ENCODE data around the gene OOEP. TPM values are rescaled to one million over a fixed set of nuclear protein-coding genes. Genes with fewer than 3 reads are reported as not detected.

The OOEP gene
- total and polyA plus RNA-seq, 2 donors (not counting 1 experiment from before 2014, with no cell fraction given), result 0.08 to 0.17 TPM

DNA sequence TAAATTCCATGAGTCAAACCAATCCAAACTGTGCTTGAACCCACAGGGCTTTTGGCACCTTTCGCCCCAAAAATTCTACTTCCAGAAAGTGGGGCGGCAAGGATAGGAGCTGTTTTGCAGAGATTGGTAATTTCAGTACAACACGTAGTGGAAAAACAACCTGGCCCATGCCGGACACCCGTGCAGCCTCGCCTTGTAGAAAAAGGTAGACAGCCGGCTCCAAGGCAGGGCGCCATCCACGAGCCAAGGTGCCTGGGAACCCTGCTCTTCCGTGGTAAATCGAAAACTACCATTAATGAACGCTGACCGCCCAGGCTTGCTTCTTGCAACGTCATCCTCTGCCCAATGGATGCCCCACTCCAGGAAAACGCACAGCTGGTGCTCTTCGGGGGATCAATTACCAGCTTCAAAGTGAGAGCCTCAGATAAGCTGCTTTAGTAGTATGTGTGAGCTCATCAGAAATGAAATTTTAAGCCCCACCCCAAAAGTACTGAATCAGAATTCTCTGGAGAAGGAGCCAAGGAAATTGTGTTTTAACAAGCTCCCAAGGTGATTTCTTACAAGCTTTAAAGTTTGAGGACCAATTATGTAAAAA, 1.8 kb downstream of the OOEP start:
- no peak overlapping the region for H3K9ac ChIP-seq (ENCODE audit: insufficient read depth, low read length)
- H2AFZ ChIP-seq (ENCODE audit: low read length), result no peak overlapping the region
- no peaks in the 10 kb centered on the region for H3K79me2 ChIP-seq (ENCODE audit: control insufficient read depth, insufficient read depth, low read length)
- H3K4me2 ChIP-seq (ENCODE audit: extremely low read depth, insufficient read depth, low read length), result no peak overlapping the region
- H3K36me3 ChIP-seq (ENCODE audit: control insufficient read depth, insufficient read depth, low read length), result no peaks in the 10 kb centered on the region
- no peaks in the 10 kb centered on the region for H3K9me3 ChIP-seq (ENCODE audit: control insufficient read depth, insufficient read depth, low read depth, low read length)
- H3K27ac ChIP-seq (ENCODE audit: insufficient read depth, low read length), result no peak overlapping the region
- H3K4me1 ChIP-seq (ENCODE audit: control insufficient read depth, extremely low read depth, insufficient read depth, low read length), result no peaks in the 10 kb centered on the region
- no peaks in the 10 kb centered on the region for H4K20me1 ChIP-seq (ENCODE audit: control insufficient read depth, extremely low read depth, insufficient read depth, low read length)
- TF ChIP-seq CTCF (conservative IDR thresholded peaks at IDR 0.05 in 1 of 2, IDR thresholded peaks at IDR 0.05 in 1 of 2; ENCODE audit: low read depth in 1 of 2, low read length in 2 of 2), result no peak
- TF ChIP-seq EZH2 (IDR thresholded peaks at IDR 0.05; ENCODE audit: low read length, missing control alignments), result no peak
- peaks cover 4% of the 10 kb centered on the region for H3K27me3 ChIP-seq (ENCODE audit: control insufficient read depth, insufficient read depth, low read length)
- no peak overlapping the region for H3K4me3 ChIP-seq (replicated peaks in 1 of 4; ENCODE audit: control extremely low read depth in 1 of 4, insufficient read depth in 1 of 4, low read depth in 3 of 4, low read length in 4 of 4)
- DNase-seq (ENCODE audit: low read depth in 2 of 2), result no peak

DNA sequence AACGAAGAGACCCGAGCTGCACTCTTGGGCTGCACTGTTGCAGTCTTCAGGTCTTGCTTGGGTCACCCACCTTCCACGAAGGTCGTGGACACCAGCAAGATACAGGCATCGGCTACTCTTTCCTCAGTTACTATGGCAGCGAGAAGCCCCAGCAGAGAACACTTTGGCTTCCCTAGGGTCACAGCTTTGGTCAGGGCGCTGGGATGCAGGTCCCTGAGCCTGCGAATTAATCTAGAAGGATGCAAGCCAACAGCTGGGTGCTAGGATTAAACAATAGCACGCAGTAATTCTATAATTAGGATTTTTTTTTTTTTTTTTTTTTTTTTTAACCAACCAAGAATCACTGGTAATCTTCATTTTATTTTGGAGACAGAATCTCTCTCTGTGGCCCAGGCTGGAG, 5.1 kb downstream of the OOEP start:
- H3K27ac ChIP-seq (ENCODE audit: insufficient read depth, low read length), result no peak overlapping the region
- no peak overlapping the region for H3K4me3 ChIP-seq (replicated peaks in 1 of 4; ENCODE audit: control extremely low read depth in 1 of 4, insufficient read depth in 1 of 4, low read depth in 3 of 4, low read length in 4 of 4)
- no peaks in the 10 kb centered on the region for H3K79me2 ChIP-seq (ENCODE audit: control insufficient read depth, insufficient read depth, low read length)
- H3K27me3 ChIP-seq (ENCODE audit: control insufficient read depth, insufficient read depth, low read length), result peaks cover 4% of the 10 kb centered on the region
- no peak for TF ChIP-seq EZH2 (IDR thresholded peaks at IDR 0.05; ENCODE audit: low read length, missing control alignments)
- TF ChIP-seq CTCF (conservative IDR thresholded peaks at IDR 0.05 in 1 of 2, IDR thresholded peaks at IDR 0.05 in 1 of 2; ENCODE audit: low read depth in 1 of 2, low read length in 2 of 2), result no peak
- H3K36me3 ChIP-seq (ENCODE audit: control insufficient read depth, insufficient read depth, low read length), result no peaks in the 10 kb centered on the region
- H3K9ac ChIP-seq (ENCODE audit: insufficient read depth, low read length), result no peak overlapping the region
- no peaks in the 10 kb centered on the region for H3K9me3 ChIP-seq (ENCODE audit: control insufficient read depth, insufficient read depth, low read depth, low read length)
- H3K4me1 ChIP-seq (ENCODE audit: control insufficient read depth, extremely low read depth, insufficient read depth, low read length), result no peaks in the 10 kb centered on the region
- no peaks in the 10 kb centered on the region for H4K20me1 ChIP-seq (ENCODE audit: control insufficient read depth, extremely low read depth, insufficient read depth, low read length)
- no peak for DNase-seq (ENCODE audit: low read depth in 2 of 2)
- H2AFZ ChIP-seq (ENCODE audit: low read length), result no peak overlapping the region
- no peak overlapping the region for H3K4me2 ChIP-seq (ENCODE audit: extremely low read depth, insufficient read depth, low read length)

DNA sequence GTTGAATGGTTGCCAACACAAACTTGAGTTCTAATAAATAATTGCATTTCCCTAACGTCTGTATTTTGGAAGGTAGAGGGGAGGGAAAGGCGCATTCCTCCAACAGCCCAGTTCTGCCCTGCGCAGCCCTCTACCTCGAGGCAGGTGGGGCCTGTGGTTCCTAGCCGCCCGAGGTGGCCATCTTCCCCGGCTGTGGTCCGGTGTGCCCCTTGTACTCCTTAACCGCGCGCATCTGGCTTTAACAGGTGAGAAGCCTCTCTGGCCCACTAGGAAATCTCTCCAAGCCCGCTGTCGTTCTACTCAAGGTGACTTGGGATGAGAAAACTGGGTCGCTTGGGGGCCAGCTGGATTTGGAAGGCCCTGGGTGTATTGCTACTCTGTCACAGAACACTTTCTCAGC, 5.6 kb downstream of the OOEP start:
- no peaks in the 10 kb centered on the region for H3K4me1 ChIP-seq (ENCODE audit: control insufficient read depth, extremely low read depth, insufficient read depth, low read length)
- H3K36me3 ChIP-seq (ENCODE audit: control insufficient read depth, insufficient read depth, low read length), result no peaks in the 10 kb centered on the region
- H3K27ac ChIP-seq (ENCODE audit: insufficient read depth, low read length), result no peak overlapping the region
- H3K4me2 ChIP-seq (ENCODE audit: extremely low read depth, insufficient read depth, low read length), result no peak overlapping the region
- TF ChIP-seq EZH2 (IDR thresholded peaks at IDR 0.05; ENCODE audit: low read length, missing control alignments), result no peak
- no peak for TF ChIP-seq CTCF (conservative IDR thresholded peaks at IDR 0.05 in 1 of 2, IDR thresholded peaks at IDR 0.05 in 1 of 2; ENCODE audit: low read depth in 1 of 2, low read length in 2 of 2)
- no peak overlapping the region for H3K9ac ChIP-seq (ENCODE audit: insufficient read depth, low read length)
- no peak overlapping the region for H2AFZ ChIP-seq (ENCODE audit: low read length)
- H3K27me3 ChIP-seq (ENCODE audit: control insufficient read depth, insufficient read depth, low read length), result peaks cover 4% of the 10 kb centered on the region
- no peaks in the 10 kb centered on the region for H4K20me1 ChIP-seq (ENCODE audit: control insufficient read depth, extremely low read depth, insufficient read depth, low read length)
- no peak for DNase-seq (ENCODE audit: low read depth in 2 of 2)
- no peak overlapping the region for H3K4me3 ChIP-seq (replicated peaks in 1 of 4; ENCODE audit: control extremely low read depth in 1 of 4, insufficient read depth in 1 of 4, low read depth in 3 of 4, low read length in 4 of 4)
- no peaks in the 10 kb centered on the region for H3K9me3 ChIP-seq (ENCODE audit: control insufficient read depth, insufficient read depth, low read depth, low read length)
- H3K79me2 ChIP-seq (ENCODE audit: control insufficient read depth, insufficient read depth, low read length), result no peaks in the 10 kb centered on the region
